Activated CD4-positive, alpha-beta memory T cell treated with anti-CD3 and anti-CD28 coated beads for 36 hours (primary cell): ENCODE data around the gene ZNF138. TPM values are rescaled to one million over a fixed set of nuclear protein-coding genes. Genes with fewer than 3 reads are reported as not detected.

ENCODE experiments used
- CTCF ChIA-PET: fragments of 350-600 bp; sonication (Branson Sonifier 250); formaldehyde crosslinking; loops from one replicate; lab custom pipeline; 2021; ENCODE audit warnings: antibody characterized with exemption, inconsistent platforms; lab: Charles Lee
- POLR2A ChIA-PET: fragments of 350-600 bp; sonication (Branson Sonifier 250); formaldehyde crosslinking; loops from one replicate; lab custom pipeline; 2021; ENCODE audit warnings: antibody characterized with exemption; lab: Charles Lee
- DNase-seq: peaks from one replicate; pipeline ENCODE4 v3.0.0-alpha.2; 2020
- H3K27ac Mint-ChIP-seq: one replicate; pipeline ENCODE4 v1.8.0; 2021; ENCODE audit warnings: mixed read lengths
- H3K27me3 Mint-ChIP-seq: one replicate; pipeline ENCODE4 v1.8.0; 2021; ENCODE audit warnings: mixed read lengths
- H3K36me3 Mint-ChIP-seq: one replicate; pipeline ENCODE4 v1.8.0; 2021; ENCODE audit warnings: mixed read lengths
- H3K4me1 Mint-ChIP-seq: one replicate; pipeline ENCODE4 v1.8.0; 2021; ENCODE audit warnings: low read depth, mixed read lengths
- H3K4me3 Mint-ChIP-seq: one replicate; pipeline ENCODE4 v1.8.0; 2021; ENCODE audit warnings: mild to moderate bottlenecking, mixed read lengths
- H3K9me3 Mint-ChIP-seq: one replicate; pipeline ENCODE4 v1.8.0; 2021; ENCODE audit warnings: mixed read lengths
- intact Hi-C: fragments of 100-400 bp; cut with micrococcal nuclease; formaldehyde crosslinking; loops from one replicate; pipeline ENCODE4 v1.15.1; 2023
- total RNA-seq, 2 experiments: library from RNA; stranded (reverse); gene quantifications; one replicate each; pipeline ENCODE4 v1.2.3, GENCODE V29; 2021

ZNF138 gene
- total RNA-seq, 2 experiments from 2014 or later, result 10.3 to 10.5 TPM

DNA sequence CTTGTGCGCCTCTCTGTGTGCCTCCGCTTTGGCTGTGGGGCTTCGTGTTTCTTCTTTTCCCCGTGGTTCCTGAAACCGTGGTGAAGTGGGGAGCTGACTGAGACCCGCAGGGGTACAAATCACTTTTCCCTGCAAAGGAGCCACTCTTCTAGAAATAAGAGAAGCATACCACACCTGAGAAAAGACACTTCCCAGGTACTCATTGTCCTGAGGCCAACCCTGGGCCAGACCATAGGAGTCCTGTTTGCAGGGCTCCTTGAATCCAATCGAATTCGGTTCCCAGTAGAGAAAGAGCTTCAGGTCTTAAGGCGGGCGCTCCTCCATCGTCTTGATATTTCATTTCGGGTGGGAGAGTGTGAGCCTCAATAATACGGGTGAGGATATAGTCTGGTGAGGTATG is 76.4 kb downstream of the ZNF138 start:
- POLR2A ChIA-PET, result no interaction called here
- H3K36me3 Mint-ChIP-seq, result no peaks in the 10 kb centered on the region
- no peak for DNase-seq
- H3K9me3 Mint-ChIP-seq, result no peaks in the 10 kb centered on the region
- H3K27ac Mint-ChIP-seq, result no peak overlapping the region
- peaks cover 2% of the 10 kb centered on the region for H3K27me3 Mint-ChIP-seq
- H3K4me1 Mint-ChIP-seq, result no peaks in the 10 kb centered on the region
- CTCF ChIA-PET, result no interaction called here
- no peak overlapping the region for H3K4me3 Mint-ChIP-seq
- intact Hi-C loops, result no loop called here

DNA sequence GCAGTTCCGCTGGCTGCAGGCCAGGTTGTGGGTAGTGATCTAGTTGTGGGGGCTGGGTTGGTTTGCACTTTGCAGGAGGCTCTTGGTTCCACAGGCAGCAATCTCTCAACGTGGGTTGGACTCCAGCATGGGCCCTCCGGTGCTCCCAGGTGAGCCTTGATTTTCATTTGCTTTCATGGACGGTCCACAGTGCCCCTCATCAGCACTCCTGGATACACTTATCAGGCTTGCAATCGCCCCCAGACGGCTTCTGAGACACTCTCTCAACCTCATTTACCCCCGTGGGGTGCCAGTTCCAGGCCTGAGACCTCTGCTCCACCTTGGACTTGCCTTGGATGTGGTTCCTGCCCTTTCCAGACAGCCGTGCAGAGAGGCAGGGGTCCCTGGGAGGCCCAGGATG is 77.5 kb downstream of the ZNF138 start:
- no peaks in the 10 kb centered on the region for H3K36me3 Mint-ChIP-seq
- no peak overlapping the region for H3K27ac Mint-ChIP-seq
- no peaks in the 10 kb centered on the region for H3K4me1 Mint-ChIP-seq

DNA sequence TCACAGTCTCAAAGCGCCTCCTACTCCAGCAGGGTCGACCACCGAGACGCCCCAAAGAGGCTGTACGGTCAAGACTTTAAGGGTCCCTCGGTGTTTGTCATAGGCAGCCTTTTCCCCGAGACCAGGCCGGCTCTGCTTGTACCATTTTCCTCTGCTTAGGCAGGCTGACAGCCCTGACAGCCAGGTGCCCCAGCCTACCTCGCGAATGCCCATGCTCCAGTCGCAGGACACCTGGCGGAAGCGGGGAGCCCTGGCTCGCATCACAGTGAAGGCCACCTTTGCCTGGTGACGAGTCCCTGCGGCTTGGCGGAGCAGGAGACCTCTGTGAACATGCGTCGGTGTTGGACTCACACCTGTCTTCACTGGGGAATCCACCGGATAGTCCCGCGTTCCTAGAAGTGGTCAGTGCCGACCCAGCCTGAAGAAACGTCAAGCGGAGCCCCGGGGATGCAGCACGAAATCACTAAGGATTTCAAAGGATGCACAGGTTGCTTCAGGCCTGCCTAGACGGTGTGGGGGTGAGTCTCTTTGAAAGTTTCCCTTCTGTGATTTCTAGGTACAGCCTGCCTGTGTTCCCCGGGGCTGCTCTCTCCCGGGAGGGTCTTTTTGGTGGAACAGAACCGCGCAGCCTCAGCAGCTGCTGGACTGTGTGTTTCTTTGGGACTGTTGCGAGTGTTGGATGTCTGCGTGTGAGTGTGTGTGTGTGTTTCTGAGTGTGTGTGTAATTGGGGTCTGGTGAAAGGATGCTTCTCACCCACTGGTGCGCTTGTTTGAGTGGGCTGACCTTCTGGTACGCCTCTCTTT is 78.3 kb downstream of the ZNF138 start:
- CTCF ChIA-PET, result no interaction called here
- H3K36me3 Mint-ChIP-seq, result no peaks in the 10 kb centered on the region
- H3K27ac Mint-ChIP-seq, result no peak overlapping the region
- POLR2A ChIA-PET, result no interaction called here
- H3K9me3 Mint-ChIP-seq, result no peaks in the 10 kb centered on the region
- peaks cover 8% of the 10 kb centered on the region for H3K27me3 Mint-ChIP-seq
- peaks cover 5% of the 10 kb centered on the region for H3K4me1 Mint-ChIP-seq
- intact Hi-C loops, result no loop called here
- DNase-seq, result no peak
- no peak overlapping the region for H3K4me3 Mint-ChIP-seq

More for the DNA sequence above, 77.5 kb downstream of the ZNF138 start:
- no peak overlapping the region for H3K4me3 Mint-ChIP-seq
- H3K27me3 Mint-ChIP-seq, result peaks cover 4% of the 10 kb centered on the region
- CTCF ChIA-PET, result no interaction called here
- no peaks in the 10 kb centered on the region for H3K9me3 Mint-ChIP-seq
- POLR2A ChIA-PET, result no interaction called here
- intact Hi-C loops, result no loop called here
- no peak for DNase-seq

DNA sequence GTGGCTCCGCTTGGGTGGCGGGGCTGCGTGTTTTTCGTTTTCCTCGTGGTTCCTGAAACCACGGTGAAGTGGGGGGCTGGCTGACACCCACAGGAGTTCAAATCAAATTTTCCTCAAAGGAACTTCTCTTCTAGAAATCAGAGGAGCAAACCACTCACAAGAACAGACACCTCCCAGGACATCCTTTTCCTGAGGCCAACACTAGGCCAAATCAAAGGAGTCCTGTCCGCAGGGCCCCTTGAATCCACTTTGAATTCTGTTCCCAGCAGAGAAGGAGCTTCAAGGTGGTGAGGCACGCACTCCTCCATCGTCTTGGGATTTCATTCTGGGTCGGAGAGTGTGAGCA is 78.9 kb downstream of the ZNF138 start:
- intact Hi-C loops, result no loop called here
- no peak for DNase-seq
- CTCF ChIA-PET, result no interaction called here
- Mint-ChIP-seq H3K27me3 (peaks cover 8% of the 10 kb centered on the region), H3K36me3 (no peaks in the 10 kb centered on the region), H3K27ac (no peak overlapping the region), H3K4me3 (no peak overlapping the region), H3K9me3 (no peaks in the 10 kb centered on the region), H3K4me1 (peaks cover 10% of the 10 kb centered on the region)
- POLR2A ChIA-PET, result no interaction called here

DNA sequence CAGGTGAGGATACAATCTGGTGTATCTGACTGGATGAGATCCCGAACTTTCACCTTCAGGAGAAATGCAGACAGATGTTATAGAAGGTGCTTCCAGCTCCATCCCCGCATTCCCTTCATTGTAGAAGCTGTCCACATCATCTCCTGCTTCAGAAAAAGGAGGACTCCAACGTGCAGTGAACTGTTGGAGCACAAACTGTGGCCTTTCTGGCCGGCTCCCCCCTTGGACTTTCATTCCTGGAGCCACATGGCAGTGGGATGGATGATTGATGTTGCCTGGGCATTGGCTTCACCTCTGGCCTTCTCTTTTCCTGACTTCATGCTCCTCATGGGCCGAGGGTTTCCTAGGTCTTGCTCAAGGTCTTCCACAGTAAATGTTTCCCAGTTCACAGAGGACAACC is 79.3 kb downstream of the ZNF138 start:
- no peak overlapping the region for H3K4me3 Mint-ChIP-seq
- no peak overlapping the region for H3K27ac Mint-ChIP-seq
- ChIA-PET POLR2A (no interaction called here), CTCF (no interaction called here)
- peaks cover 8% of the 10 kb centered on the region for H3K27me3 Mint-ChIP-seq
- no peaks in the 10 kb centered on the region for H3K9me3 Mint-ChIP-seq
- no peaks in the 10 kb centered on the region for H3K36me3 Mint-ChIP-seq
- no peak for DNase-seq
- intact Hi-C loops, result no loop called here
- H3K4me1 Mint-ChIP-seq, result peaks cover 10% of the 10 kb centered on the region

DNA sequence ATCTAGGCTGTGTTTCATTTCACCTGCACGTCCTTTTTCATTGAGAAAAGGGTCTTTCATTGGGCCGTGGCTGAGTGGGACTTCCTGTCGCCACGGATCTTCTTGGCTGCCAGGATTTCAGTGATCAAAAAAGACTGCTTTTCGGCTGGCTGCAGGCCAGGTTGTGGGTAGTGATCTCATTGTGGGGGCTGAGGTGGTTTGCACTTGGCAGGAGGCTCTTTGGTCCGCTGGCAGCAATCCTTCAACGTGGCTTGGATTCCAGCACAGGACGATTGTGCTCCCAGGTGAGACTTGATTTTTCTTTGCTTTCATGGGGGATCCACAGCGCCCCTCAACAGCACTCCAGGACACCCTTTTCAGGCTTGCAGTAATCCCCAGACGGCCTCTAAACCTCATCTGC is 79.9 kb downstream of the ZNF138 start:
- Mint-ChIP-seq H3K4me3 (no peak overlapping the region), H3K4me1 (peaks cover 10% of the 10 kb centered on the region), H3K9me3 (no peaks in the 10 kb centered on the region), H3K36me3 (no peaks in the 10 kb centered on the region), H3K27ac (no peak overlapping the region), H3K27me3 (peaks cover 8% of the 10 kb centered on the region)
- no peak for DNase-seq
- ChIA-PET POLR2A (no interaction called here), CTCF (no interaction called here)
- intact Hi-C loops, result no loop called here

DNA sequence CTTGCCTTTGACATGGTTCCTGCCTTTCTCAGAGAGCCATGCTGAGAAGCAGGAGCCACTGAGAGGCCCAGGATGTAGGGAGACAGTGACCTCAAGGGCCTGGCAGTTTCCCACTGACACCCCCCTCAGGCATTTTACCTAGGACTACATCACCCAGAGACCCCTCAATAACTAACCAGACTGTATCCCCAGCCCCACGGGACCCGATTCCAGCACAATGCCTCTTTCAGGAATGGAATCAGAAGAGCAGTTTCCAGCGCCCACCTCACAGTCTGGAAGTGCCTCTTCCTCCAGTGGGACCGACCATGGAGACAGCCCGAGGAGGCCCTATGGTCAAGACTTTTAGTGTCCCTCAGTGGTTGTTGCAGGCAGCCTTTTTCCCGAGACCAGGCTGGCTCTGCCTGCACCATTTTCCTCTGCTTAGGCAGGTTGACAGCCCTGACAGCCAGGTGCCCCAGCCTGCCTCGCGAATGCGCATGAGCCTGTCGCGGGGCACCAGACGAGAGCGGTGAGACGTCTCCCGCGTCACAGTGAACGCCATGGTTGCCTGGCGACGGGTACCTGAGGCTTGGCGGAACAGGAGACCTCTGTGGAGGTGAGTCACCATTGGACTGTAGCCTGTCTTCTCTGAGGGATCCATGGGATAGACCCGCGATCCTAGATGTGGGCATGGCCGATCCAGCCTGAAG is 80.5 kb downstream of the ZNF138 start:
- no peaks in the 10 kb centered on the region for H3K9me3 Mint-ChIP-seq
- intact Hi-C loops, result no loop called here
- H3K27me3 Mint-ChIP-seq, result peaks cover 8% of the 10 kb centered on the region
- H3K4me3 Mint-ChIP-seq, result no peak overlapping the region
- no peak for DNase-seq
- peaks cover 10% of the 10 kb centered on the region for H3K4me1 Mint-ChIP-seq
- ChIA-PET POLR2A (no interaction called here), CTCF (no interaction called here)
- no peaks in the 10 kb centered on the region for H3K36me3 Mint-ChIP-seq
- no peak overlapping the region for H3K27ac Mint-ChIP-seq

DNA sequence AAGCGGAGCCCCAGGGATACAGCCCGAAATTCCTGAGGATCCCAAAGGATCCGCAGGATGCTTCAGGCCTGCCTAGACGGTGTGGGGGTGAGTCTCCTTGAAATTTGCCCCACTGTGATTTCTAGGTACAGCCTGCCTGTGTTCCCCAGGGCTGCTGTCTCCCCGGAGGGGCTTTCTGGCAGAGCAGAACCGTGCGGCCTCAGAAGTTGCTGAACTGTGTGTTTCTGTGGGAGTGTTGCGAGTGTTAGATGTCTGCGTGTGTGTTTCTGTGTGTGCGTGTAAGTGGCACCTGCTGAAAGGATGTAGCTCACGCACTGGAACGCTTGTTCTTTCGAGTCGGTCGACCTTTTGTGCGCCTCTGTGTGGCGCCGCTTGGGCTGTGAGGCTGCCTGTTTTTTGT is 81.0 kb downstream of the ZNF138 start:
- DNase-seq, result no peak
- intact Hi-C loops, result no loop called here
- H3K36me3 Mint-ChIP-seq, result no peaks in the 10 kb centered on the region
- no peak overlapping the region for H3K27ac Mint-ChIP-seq
- no peaks in the 10 kb centered on the region for H3K9me3 Mint-ChIP-seq
- H3K4me3 Mint-ChIP-seq, result no peak overlapping the region
- ChIA-PET CTCF (no interaction called here), POLR2A (no interaction called here)
- H3K4me1 Mint-ChIP-seq, result peaks cover 10% of the 10 kb centered on the region
- peaks cover 8% of the 10 kb centered on the region for H3K27me3 Mint-ChIP-seq

DNA sequence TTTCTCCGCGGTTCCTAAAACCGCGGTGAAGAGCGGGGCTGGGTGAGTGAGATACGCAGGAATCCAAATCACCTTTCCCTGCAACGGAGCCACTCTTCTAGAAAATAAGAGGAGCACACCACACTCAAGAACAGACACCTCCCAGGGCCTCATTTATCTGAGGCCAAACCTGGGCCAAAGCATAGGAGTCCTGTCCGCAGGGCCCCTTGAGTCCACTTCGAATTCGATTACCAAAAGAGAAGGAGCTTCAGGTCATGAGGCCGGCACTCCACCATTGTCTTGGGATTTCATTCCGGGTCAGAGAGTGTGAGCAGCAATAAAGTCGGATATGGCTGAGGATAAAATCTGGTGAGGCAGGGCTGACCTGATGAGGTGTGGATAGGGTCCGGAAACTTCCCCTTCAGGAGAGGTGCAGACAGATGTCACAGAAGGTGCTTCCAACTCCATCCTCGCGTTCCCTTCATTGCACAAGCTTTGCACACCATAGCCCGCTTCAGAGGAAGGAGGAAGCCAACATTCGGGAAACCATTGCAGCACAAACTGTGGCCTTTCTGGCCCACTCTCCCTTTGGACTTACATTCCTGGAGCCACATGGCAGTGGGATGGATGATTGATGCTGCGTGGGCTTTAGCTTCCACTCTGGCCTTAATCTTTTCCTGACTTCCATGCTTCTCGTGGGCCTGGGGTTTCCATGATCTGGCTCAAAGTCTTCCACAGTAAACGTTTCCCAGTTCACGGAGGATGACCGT is 81.6 kb downstream of the ZNF138 start:
- no peaks in the 10 kb centered on the region for H3K36me3 Mint-ChIP-seq
- no peak overlapping the region for H3K27ac Mint-ChIP-seq
- ChIA-PET CTCF (no interaction called here), POLR2A (no interaction called here)
- peaks cover 11% of the 10 kb centered on the region for H3K27me3 Mint-ChIP-seq
- H3K4me1 Mint-ChIP-seq, result peaks cover 10% of the 10 kb centered on the region
- intact Hi-C loops, result no loop called here
- no peak for DNase-seq
- no peaks in the 10 kb centered on the region for H3K9me3 Mint-ChIP-seq
- H3K4me3 Mint-ChIP-seq, result no peak overlapping the region

DNA sequence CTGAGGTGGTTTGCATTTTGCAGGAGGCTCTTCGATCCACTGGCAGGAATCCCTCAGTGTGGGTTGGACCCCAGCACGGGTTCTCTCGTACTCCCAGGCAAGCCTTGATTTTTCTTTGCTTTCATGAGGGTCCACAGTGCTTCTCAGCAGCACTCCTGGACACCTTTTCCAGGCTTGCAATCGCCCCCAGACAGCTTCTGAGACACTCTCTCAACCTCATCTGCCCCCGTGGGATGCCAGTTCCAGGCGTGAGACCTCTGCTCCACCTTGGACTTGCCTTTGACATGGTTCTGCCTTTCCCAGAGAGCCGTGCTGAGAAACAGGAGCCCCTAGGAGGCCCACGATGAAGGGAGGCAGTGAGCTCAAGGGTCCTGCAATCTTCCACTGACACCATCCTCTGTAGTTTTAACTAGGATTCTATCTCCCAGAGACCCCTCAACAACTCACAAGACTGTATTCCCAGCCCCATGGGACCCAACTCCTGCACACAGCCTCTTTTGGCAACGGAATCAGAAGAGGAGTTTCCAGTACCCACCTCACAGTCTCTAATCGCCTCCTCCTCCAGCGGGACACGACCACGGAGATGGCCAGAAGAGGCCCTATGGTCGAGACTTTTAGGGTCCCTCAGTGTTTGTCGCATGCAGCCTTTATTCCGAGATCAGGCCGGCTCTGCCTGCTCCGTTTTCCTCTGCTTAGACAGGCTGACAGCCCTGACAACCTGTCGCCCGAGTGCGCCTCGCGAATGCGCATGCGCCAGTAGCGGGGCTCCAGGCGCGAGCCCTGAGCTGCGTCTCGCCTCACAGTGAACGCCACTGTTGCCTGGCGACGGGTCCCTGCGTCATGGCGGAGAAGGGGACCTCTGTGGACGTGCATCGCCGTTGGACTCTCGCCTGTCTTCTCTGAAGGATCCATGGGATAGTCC is 82.8 kb downstream of the ZNF138 start:
- ChIA-PET POLR2A (interaction anchor here (0.9 kb wide), 1 partner anchor 26 kb away, joined by 3 read pairs; the partner anchor contains the start of gene ZNF273), CTCF (no interaction called here)
- Mint-ChIP-seq H3K9me3 (no peaks in the 10 kb centered on the region), H3K27ac (no peak overlapping the region), H3K4me3 (peak overlapping the region; percentile 61), H3K36me3 (no peaks in the 10 kb centered on the region), H3K4me1 (peaks cover 10% of the 10 kb centered on the region), H3K27me3 (peaks cover 21% of the 10 kb centered on the region)
- intact Hi-C loops, result no loop called here
- peak; percentile 70 for DNase-seq

DNA sequence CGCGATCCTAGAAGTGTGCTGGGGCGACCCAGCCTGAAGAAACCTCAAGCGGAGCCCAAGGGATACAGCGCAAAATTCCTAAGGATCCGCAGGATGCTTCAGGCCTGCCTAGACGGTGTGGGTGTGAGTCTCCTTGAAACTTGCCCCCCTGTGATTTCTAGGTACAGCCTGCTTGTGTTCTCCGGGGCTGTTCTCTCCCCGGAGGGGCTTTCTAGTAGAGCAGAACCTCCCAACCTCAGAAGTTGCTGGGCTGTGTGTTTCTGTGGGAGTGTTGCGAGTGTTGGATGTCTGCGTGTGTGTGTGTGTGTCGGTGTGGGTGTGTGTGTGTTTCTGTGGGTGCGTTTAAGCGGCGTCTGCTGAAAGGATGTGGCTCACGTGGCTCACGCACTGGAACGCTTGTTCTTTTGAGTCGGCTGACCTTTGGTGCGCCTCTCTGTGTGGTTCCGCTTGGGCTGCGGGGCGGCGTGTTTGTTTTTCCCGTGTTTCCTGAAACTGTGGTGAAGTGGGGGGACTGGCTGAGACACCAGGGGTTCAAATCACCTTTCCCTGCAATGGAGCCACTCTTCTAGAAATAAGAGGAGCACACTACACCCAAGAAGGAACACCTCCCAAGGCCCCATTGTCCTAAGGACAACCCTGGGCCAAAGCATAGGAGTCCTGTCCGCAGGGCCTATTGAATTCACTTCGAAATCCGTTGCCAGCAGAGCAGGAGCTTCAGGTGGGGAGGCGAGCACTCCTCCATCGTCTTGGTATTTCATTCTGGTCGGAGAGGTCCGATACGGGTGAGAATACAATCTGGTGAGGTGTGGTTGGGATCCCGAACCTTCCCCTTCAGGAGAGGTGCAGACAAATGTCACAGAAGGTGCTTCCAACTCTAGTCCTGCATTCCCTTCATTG is 83.7 kb downstream of the ZNF138 start:
- intact Hi-C loops, result no loop called here
- no peaks in the 10 kb centered on the region for H3K36me3 Mint-ChIP-seq
- ChIA-PET CTCF (no interaction called here), POLR2A (interaction anchor here (0.9 kb wide), 1 partner anchor 25 kb away, joined by 3 read pairs; the partner anchor contains the start of gene ZNF273)
- H3K27ac Mint-ChIP-seq, result no peak overlapping the region
- peaks cover 16% of the 10 kb centered on the region for H3K4me1 Mint-ChIP-seq
- no peaks in the 10 kb centered on the region for H3K9me3 Mint-ChIP-seq
- peaks cover 28% of the 10 kb centered on the region for H3K27me3 Mint-ChIP-seq
- DNase-seq, result no peak
- peak overlapping the region; percentile 61 for H3K4me3 Mint-ChIP-seq
